ENCODE results near the gene NRM. TPM values are rescaled to one million over a fixed set of nuclear protein-coding genes. Genes with fewer than 3 reads are reported as not detected.

NRM gene
- total RNA-seq: 35.5 and 37.9 TPM in 2 replicates
- long read RNA-seq, transcript NRM-203 (4 exons, 1,734 nt): major isoform, 13 of 16 reads
- long read RNA-seq, partial matches to known transcripts: 2 of 16 reads
- long read RNA-seq, other reads (novel, unspliced or antisense): 0 of 16 reads

DNA sequence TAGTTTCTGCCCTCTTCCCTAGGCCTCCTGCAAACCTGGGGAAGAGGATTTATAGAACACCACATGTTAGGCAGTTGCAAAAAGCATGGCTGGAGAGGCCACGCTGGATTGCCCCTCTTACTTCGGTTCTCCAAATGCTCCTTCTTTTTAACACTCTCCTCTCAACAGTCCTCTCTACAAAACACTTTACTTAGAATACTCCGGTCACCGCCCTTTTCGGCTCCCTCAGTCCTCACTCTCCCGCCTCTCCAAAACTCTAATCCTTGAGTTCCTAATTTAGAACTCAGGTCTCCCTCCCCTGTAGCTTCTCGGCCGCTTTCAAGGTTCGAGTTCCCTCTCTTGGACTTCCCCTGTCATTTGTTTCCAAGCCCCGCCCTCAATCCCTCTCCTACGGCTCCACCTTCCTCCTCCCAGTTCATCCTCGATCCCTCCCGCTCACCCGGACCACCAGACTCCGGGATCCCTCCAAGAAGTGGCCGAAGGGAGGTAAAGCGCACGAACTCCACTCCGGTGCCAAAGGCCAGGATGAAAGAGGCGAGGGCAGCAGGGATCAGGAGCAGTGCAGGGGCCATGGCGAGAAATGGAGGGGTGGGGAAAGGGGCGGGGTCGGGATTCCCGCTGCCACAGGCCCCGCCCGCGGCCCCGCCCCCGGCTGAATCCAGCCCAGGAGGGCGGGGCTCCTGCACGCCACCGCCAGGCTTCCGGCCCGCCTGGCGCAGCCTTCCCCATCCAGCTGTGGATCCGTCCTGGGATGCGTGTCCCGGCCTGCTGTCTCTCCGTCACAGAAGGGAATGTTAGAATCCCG is at the start of gene NRM:
TSS of gene NRM (minus strand) at position 582 of the 805 bp plus-strand sequence. CDS start at position 572, 10 bp downstream.
- H3K4me3 Mint-ChIP-seq (ENCODE audit: low read depth): peak within 1 kb of the TSS; percentile 92
- no peaks in the 10 kb centered on the region for H3K27me3 Mint-ChIP-seq
- TF ChIP-seq CTCF (IDR thresholded peaks at IDR 0.05; ENCODE audit: unreplicated experiment): no peak
- H3K27ac Mint-ChIP-seq: peak within 1 kb of the TSS; percentile 92
- peaks cover 35% of the 10 kb centered on the region for H3K4me1 Mint-ChIP-seq (ENCODE audit: low read depth)
- peak; percentile 69 for DNase-seq (ENCODE audit: low spot score, unreplicated experiment)
- no peaks in the 10 kb centered on the region for H3K36me3 Mint-ChIP-seq (ENCODE audit: insufficient read depth)
- no peaks in the 10 kb centered on the region for H3K9me3 Mint-ChIP-seq (ENCODE audit: low read depth)

- no peaks in the 10 kb centered on the region for H3K9me3 Mint-ChIP-seq (ENCODE audit: low read depth)
Measured at GRCh38 chr6:30740540-30740870, 49.7 kb upstream of the NRM start.

GRCh38 chr6:30738532-30738931 is 47.7 kb upstream of the NRM start:
- H3K36me3 Mint-ChIP-seq (ENCODE audit: insufficient read depth): peaks cover 24% of the 10 kb centered on the region
- peaks cover 14% of the 10 kb centered on the region for H3K4me1 Mint-ChIP-seq (ENCODE audit: low read depth)
- H3K4me3 Mint-ChIP-seq (ENCODE audit: low read depth): no peak overlapping the region
- DNase-seq (ENCODE audit: low spot score, unreplicated experiment): no peak
- no peaks in the 10 kb centered on the region for H3K27me3 Mint-ChIP-seq
- no peak for TF ChIP-seq CTCF (IDR thresholded peaks at IDR 0.05; ENCODE audit: unreplicated experiment)
- no peak overlapping the region for H3K27ac Mint-ChIP-seq
- H3K9me3 Mint-ChIP-seq (ENCODE audit: low read depth): no peaks in the 10 kb centered on the region

More at GRCh38 chr6:30740540-30740870, 49.7 kb upstream of the NRM start:
- Mint-ChIP-seq H3K4me1 (ENCODE audit: low read depth) (peaks cover 21% of the 10 kb centered on the region), H3K36me3 (ENCODE audit: insufficient read depth) (peaks cover 24% of the 10 kb centered on the region), H3K27ac (no peak overlapping the region), H3K27me3 (no peaks in the 10 kb centered on the region), H3K4me3 (ENCODE audit: low read depth) (no peak overlapping the region)
- TF ChIP-seq CTCF (IDR thresholded peaks at IDR 0.05; ENCODE audit: unreplicated experiment): no peak
- no peak for DNase-seq (ENCODE audit: low spot score, unreplicated experiment)

- Mint-ChIP-seq H3K4me1 (ENCODE audit: low read depth) (peaks cover 2% of the 10 kb centered on the region), H3K36me3 (ENCODE audit: insufficient read depth) (peaks cover 22% of the 10 kb centered on the region), H3K9me3 (ENCODE audit: low read depth) (no peaks in the 10 kb centered on the region), H3K27me3 (no peaks in the 10 kb centered on the region), H3K27ac (peak overlapping the region; percentile 26), H3K4me3 (ENCODE audit: low read depth) (no peak overlapping the region)
- TF ChIP-seq CTCF (IDR thresholded peaks at IDR 0.05; ENCODE audit: unreplicated experiment): no peak
- DNase-seq (ENCODE audit: low spot score, unreplicated experiment): no peak
Measured at GRCh38 chr6:30735668-30736314, 45.0 kb upstream of the NRM start.

GRCh38 chr6:30732237-30732943 is 41.6 kb upstream of the NRM start:
- H3K4me3 Mint-ChIP-seq (ENCODE audit: low read depth): no peak overlapping the region
- no peaks in the 10 kb centered on the region for H3K27me3 Mint-ChIP-seq
- no peak for DNase-seq (ENCODE audit: low spot score, unreplicated experiment)
- H3K9me3 Mint-ChIP-seq (ENCODE audit: low read depth): no peaks in the 10 kb centered on the region
- H3K27ac Mint-ChIP-seq: peak overlapping the region; percentile 10
- peaks cover 20% of the 10 kb centered on the region for H3K36me3 Mint-ChIP-seq (ENCODE audit: insufficient read depth)
- no peak for TF ChIP-seq CTCF (IDR thresholded peaks at IDR 0.05; ENCODE audit: unreplicated experiment)
- peaks cover 5% of the 10 kb centered on the region for H3K4me1 Mint-ChIP-seq (ENCODE audit: low read depth)

Measured in progenitor cell of endocrine pancreas (in vitro differentiated cells).